Kidney epithelial cell (primary cell): Measurements from ENCODE around the gene CPNE2. TPM values are rescaled to one million over a fixed set of nuclear protein-coding genes. Genes with fewer than 3 reads are reported as not detected.

ENCODE experiments used
- DNase-seq: peaks from one replicate; pipeline ENCODE4 v3.0.0-alpha.2; 2010; ENCODE audit warnings: low read depth
- H3K27me3 ChIP-seq: 2 replicates; pipeline ENCODE4 v1.6.0; 2011; ENCODE audit warnings: low read length; ENCODE audit not compliant: control insufficient read depth, insufficient read depth
- H3K36me3 ChIP-seq: 2 replicates; pipeline ENCODE4 v1.5.1; 2011; ENCODE audit warnings: low read length; ENCODE audit not compliant: control insufficient read depth, insufficient read depth
- H3K4me3 ChIP-seq: 2 replicates; pipeline ENCODE4 v1.5.1; 2011; ENCODE audit warnings: low read depth, mild to moderate bottlenecking, control low read depth, low read length
- CTCF ChIP-seq: IDR thresholded peaks from 2 replicates; pipeline ENCODE4 v1.5.1; 2011; ENCODE audit warnings: mild to moderate bottlenecking, moderate library complexity, low read length, control low read depth, inconsistent platforms; ENCODE audit not compliant: insufficient read depth, poor library complexity, severe bottlenecking
- total RNA-seq: library from RNA; depleted of rRNA; stranded (reverse); fragments of >200 nt; gene quantifications from 2 replicates; pipeline ENCODE4 v1.2.3, GENCODE V29; 2015

Gene CPNE2
- total RNA-seq, 1 donor from 2014 or later = 24.3 TPM

DNA sequence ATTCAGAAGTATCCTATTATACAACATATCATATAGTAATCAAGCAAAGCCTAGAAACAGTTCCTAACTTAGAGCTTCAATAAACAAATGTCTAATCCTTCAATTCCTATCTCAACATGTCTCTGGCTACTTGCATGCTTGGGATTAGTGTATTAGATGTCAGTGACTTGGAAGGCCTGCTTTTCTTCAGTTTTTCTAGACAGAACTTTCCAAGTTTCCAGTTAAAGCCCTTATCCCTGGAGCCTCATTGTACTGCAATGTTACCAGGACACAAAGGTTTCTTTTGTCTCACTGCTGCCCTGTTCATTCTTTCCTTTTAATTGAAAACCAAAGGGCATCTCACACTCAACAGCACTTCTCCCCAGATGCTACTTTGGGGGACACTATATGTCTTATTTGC is 76.9 kb downstream of the CPNE2 start:
- TF ChIP-seq CTCF = no peak
- peaks cover 2% of the 10 kb centered on the region for H3K36me3 ChIP-seq
- H3K4me3 ChIP-seq = no peak overlapping the region
- no peak for DNase-seq
- H3K27me3 ChIP-seq = no peaks in the 10 kb centered on the region

GRCh38 chr16:57172721-57173290 is 80.4 kb downstream of the CPNE2 start:
- no peak for TF ChIP-seq CTCF
- no peak overlapping the region for H3K4me3 ChIP-seq
- H3K27me3 ChIP-seq = no peaks in the 10 kb centered on the region
- H3K36me3 ChIP-seq = no peaks in the 10 kb centered on the region
- DNase-seq = no peak

DNA sequence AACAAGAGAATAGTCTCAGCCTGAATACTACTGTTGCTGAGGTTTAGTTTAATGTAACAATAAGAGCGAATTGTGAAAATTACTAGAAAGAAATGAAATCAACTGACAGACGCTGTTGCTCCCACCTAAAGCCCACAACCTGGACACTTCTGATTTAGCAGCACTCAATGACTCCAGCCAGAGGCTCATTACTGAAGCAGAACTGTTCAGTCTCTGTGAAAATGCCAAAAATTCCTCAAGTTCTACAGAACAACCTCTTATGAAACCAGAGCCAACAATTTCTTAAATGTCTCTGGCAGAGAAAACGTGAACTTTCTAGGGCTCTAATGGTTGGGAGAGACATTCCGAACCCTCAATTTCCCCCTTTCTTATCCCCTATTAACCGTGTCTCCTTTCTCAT is 83.5 kb downstream of the CPNE2 start:
- no peak overlapping the region for H3K4me3 ChIP-seq
- TF ChIP-seq CTCF = no peak
- DNase-seq = no peak
- no peaks in the 10 kb centered on the region for H3K27me3 ChIP-seq
- no peaks in the 10 kb centered on the region for H3K36me3 ChIP-seq

- Histone ChIP-seq H3K36me3 (no peaks in the 10 kb centered on the region), H3K4me3 (no peak overlapping the region), H3K27me3 (no peaks in the 10 kb centered on the region)
- no peak for TF ChIP-seq CTCF
- DNase-seq = no peak
Measured at GRCh38 chr16:57178196-57178595, 85.8 kb downstream of the CPNE2 start.

DNA sequence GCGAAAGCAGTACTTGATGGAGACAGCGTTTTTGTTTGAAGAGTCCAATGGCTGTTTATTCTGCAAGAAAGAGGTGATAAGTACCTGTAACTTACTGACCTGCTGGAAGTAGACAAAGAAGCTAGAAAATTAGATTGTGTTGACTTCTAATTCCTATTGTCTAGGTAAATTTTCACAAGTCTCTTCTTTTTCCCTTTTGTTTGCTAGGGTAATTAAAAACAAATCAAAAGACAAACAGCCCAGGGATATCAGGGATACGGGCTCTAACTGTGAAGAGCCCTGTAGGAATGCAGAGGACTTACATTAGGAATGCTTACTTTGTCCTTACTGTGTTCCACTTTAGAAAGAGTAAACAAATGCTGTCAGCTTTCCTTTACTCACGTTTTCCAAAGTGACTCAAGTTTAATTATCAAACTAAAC is 86.4 kb downstream of the CPNE2 start:
- Histone ChIP-seq H3K4me3 (no peak overlapping the region), H3K36me3 (no peaks in the 10 kb centered on the region), H3K27me3 (no peaks in the 10 kb centered on the region)
- DNase-seq = no peak
- no peak for TF ChIP-seq CTCF

GRCh38 chr16:57179215-57179828 is 86.9 kb downstream of the CPNE2 start:
- no peaks in the 10 kb centered on the region for H3K36me3 ChIP-seq
- TF ChIP-seq CTCF = no peak
- H3K4me3 ChIP-seq = no peak overlapping the region
- no peak for DNase-seq
- no peaks in the 10 kb centered on the region for H3K27me3 ChIP-seq
